Limb (tissue), 2 donors: ENCODE data around the gene KIF5B.
A peak's percentile ranks its signal among the peaks of the same experiment; 100 is the strongest.
"Not testable (repeated sequence)": the region's sequence is repeated elsewhere in the genome, so short reads cannot be mapped to it uniquely, and the experiment has no call there.

Experiments used
- DNase-seq, 2 donors: peaks; one replicate each; pipeline ENCODE4 v3.0.0-alpha.2; 2016; ENCODE audit errors: extremely low spot score in 2 of 2

Gene KIF5B

DNA sequence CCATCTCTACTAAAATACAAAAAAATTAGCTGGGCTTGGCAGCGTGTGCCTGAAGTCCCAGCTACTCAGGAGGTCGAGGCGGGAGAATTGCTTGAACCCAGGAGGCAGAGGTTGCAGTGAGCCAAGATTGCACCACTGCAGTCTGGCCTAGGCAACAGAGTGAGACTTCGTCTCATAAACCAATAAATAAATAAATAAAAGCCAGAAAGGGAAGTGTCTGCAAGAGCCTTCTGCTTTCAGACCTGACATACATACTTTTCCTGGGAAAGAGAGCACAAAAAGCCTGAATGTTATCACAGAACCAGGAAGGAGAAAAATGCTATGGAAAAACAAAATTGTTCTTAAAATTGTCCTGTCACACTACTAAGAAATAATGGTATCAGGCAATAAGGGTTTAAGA lies 4.1 kb upstream of the KIF5B start:
- DNase-seq = no peak

DNA sequence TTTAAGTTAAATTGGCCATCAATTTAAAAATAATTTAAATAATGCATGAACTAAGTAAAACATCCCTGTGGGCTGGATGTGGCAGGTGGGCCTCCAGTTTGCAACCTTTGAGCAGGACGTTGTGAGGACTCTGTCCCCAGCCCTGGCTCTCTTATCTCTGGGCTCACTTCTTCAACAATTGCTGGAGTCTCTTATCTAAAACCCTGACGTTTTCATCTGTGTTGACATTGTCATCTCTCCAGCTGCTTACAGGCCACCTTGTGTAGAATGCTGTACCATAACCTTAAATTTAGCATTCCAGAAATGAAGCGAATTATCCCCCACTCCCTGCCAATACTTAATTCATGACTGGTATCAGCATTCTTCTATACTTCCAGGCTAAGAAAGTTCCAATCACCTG lies 3.2 kb upstream of the KIF5B start:
- no peak for DNase-seq

DNA sequence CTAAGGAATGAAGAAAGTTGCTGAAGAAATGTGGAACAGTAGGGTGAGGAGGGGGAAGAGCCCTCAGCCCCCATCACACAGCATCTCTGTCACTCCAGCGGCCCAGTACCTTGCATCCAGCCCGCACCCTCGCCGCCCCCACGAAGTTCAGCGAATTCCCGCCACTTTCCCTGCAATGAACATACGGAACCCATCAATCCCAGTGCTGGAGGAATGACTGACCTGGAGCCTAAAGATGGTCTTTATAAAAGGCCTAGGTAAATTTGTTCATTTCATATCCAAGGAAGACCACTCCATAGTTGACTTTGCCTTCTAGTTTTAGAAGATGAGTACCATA lies 779 bp upstream of the KIF5B start:
- no peak for DNase-seq

DNA sequence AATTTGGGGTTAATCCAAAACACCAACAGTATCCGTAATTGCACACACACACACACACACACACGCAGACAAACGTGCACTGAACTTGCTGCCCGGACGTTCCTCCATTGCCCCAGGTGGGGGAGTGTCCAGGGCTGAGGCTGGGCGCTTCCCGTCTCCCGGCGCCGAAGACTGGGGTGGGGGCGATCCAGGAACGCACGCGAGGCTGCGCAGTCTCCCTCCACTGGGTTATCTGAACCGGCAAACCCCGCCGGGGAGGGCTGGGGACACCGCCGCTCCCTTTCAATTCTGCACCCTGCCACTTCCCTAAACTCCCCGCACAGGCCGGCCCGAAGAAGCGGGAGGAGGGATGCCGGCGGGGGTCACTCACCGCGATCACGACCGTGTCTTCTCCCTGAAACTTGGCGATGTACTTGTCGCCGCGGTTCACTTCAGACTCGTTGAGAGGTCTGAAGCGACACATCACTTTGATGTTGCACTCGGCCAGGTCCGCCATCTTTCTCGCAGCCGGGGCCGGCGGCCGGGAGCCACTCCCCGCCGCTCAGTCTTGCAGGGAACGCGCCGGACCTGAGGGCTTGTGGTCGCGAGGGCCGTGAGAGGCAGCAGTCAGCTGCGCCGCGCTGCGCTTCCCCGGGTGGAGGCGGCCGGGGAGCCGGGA lies 618 bp downstream of the KIF5B start:
- DNase-seq = peak; percentile 62 to 82

DNA sequence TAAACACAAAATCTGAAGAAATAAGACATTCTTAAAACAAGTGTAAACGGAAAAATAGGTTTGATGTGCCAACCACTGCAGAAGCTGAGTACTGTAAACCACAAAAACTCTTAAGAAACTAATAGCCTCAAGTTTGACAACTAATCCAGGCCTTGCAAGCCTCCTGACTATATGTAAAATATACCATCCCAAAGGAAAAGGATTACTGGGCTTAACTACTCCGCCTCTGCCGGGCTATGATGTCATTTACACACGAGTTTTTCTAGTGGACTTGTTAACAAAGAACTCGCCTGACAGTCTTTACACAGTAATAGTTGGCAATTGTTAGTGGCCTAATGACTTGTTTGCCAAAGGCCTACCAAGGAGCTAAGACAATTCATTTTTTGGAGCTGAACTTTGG lies 2.1 kb downstream of the KIF5B start:
- peak in 1 of 2 donors; percentile 22 for DNase-seq

DNA sequence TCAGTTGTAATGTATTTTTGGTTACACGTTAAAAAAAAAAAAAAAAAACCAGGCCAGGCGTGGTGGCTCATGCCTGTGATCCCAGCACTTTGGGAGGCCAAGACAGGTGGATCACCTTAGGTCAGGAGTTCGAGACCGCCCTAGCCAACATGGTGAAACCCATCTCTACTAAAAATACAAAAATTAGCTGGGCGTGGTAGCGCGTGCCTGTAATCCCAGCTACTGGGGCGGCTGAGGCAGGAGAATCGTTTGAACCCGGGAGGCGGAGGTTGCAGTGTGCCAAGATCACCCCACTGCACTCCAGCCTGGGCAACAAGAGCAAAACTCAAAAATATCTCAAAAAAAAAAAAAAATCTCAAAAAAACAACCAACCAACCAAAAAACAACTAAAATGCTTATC lies 2.8 kb downstream of the KIF5B start:
- not testable (repeated sequence) for DNase-seq

DNA sequence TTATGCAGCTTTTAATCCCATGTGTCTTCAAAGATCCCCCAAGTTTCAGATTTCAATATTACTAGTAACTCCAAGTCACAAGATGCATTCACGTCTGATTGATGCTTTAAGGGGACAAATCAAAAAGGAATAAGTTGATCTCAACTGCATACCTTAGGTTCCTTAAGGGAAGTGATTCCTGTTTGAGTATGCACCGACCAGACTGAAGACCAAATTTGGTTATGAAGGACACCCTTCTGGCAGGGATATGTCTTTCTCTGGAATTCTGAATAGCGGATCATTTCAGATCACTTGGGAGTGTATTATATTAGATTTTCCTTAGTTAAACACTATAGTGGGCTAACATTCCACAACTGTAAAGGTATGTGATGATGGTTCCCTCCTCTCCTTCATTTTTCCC lies 4.3 kb downstream of the KIF5B start:
- DNase-seq = no peak

DNA sequence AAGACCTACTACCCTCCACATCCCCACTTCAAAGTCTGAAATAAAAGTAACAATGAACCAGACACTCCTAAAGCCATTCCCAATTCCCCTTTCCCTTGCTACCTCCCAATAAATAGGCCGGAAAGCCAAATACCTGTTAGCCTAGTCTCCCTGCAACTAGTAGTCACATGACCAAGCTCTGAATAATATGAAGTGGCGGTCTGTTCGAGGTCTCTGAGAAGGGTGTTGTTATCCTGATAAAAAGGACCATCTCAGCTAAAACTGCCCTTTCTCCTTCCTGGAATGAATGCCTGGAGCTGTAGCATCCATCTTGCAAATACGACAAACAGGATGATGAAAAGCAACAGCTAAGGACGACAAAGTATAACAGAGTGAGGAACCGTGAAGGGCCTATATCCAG lies 6.0 kb downstream of the KIF5B start:
- DNase-seq = no peak

DNA sequence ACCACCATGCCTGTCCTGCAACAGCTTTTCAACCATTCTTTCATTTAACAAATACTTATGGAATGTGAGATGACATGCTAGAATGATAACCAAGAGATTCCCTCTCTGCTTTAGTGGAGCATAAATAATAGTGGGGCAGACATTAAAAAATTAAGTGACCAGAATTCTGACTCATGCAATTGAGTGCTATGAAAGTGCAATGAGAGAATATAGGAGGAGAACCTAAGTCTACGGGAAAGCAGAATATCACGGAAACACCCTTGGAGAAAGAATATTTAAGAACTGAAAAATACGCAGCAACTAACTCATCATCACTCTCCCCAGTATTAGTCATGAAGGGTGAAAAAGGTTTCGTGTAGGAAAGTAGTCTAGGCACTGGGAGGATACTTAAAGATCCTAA lies 7.1 kb downstream of the KIF5B start:
- DNase-seq = no peak

DNA sequence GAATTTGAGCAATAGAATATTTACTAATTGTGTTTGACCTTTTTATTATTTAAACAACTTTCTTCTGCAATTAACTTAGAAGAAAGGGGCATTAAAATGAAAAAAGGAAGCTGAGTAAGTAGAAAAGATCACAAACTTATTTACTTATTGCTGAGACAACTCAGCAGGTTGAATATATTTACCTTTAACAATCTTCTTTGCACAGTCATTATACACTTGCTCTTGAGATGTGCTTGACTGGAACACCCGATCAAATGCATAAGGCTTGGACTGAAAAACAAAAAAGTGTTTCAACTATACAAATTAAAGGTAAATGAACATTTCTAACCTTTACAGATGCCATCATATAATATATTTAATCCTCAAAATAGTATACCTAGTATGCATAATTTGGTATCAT lies 7.9 kb downstream of the KIF5B start:
- no peak for DNase-seq

DNA sequence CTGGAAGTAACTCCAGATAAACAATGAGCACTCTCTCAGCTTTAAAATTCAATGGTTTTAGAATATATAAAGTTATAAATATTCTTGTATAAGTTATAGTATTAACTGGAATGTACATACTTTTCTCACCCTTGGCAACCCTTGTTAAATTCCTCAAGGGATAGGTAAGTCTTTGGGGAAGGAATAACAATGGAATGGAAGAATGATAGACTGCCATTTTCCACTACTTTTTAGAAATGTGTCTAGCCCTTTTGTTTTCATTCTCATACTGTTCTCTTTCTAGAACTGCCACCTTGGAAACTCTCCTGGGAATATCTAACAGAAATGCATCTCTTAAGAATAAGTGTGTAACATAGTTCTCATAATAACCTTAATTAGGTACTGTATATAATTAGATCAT lies 8.3 kb downstream of the KIF5B start:
- DNase-seq = no peak

DNA sequence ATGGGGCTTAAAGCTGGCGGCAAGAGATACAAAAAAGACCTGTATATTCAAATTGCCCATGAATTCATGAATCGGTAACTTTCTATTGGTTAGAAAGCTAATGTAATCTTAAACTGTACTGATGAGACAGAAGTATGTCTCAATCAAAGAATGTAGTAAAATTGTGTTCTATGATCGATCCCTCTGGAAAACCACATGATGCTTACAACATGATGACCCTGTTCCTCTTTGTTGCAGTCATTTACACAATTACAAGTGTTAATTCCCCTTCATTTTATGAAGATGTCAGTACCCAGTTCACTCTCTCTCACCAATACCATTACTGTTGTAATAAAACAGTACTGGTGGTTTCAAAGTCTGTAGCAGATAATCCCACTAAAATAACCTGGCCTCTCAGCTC lies 10.1 kb downstream of the KIF5B start:
- no peak for DNase-seq

DNA sequence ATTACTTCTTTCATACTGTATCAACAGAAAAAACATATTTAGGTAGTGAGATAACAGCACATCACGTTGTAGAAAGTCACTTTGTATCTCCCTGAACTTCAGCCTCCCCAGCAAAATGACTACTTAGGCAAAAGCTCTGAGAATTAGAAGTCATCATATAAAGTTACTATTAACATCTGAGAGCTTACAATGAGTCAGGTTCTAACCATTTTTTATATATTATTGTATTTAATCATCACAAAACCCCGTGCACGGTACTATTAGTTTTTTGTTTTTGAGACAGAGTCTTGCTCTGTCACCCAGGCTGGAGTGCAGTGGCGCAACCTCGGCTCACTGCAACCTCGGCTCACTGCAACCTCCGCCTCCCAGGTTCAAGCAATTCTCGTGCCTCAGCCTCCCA lies 13.5 kb downstream of the KIF5B start:
- DNase-seq = not testable (repeated sequence)

DNA sequence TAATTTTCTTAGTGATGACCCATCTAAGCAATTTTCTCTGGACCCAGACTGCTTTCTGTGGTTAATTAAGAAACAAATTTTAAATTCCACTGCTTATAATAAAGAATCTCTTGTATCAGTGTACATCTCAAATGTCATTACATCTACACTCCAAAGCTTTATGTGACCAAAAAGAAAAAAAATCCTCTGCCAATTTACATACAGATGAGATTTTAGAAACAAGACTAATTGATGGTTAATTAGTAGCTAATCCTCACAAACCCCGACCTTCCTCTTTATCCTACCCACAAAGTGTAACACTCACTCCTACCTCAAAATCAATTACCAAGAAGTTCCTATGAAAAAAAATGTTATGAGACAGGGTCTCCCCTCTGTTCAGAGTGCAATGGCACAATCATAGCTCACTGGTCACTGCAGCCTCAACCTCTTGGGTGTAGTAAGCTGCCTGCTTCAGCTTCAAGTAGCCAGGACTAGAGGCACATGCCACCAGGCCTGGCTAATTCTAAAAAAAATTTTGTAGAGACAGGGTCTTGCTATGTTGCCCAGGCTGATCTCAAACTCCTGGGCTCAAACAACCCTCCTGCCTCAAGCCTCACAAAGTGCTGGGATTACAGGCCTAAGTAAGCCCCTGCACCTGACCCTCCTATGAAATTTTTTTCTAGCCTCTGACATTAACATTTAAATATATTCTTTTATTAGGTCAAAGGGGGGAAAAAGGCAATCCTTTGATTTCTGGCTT lies 14.8 kb downstream of the KIF5B start:
- no peak for DNase-seq

DNA sequence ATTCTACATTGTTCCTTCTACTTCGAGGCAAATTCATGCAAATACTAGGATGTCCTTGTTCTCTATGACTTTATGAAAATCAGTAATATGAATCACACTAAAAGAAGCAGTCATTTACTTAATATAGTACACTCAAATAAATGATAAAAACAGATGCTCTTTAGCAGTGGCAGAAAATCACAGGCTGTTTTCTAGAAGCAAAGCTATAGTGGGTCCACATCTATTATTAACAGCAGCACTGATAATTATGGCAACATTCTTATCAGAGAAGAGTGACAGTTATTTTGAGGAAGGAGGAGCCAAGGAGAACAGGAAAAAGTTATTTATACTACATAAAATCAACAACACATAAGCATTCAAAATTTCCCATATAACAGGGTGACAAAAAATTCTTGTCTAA lies 16.5 kb downstream of the KIF5B start:
- DNase-seq = no peak

DNA sequence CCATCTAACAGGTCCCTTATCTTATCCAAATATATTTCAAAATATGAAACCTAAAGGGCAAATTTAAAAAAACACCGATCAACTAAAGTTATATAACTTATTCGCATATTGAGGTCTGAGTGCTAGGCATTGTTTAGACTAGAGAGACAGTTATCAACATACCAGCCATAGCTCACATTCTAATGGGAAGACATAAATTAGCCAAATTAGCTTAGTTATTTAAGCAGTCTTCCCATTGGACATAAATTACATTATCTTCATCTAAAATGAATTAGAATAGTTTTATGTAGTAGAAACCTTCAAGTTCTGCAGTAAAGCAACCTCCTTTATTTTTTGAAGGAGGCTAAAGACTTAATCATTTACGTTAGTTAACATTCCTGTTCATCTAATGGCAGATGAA lies 17.4 kb downstream of the KIF5B start:
- no peak for DNase-seq

DNA sequence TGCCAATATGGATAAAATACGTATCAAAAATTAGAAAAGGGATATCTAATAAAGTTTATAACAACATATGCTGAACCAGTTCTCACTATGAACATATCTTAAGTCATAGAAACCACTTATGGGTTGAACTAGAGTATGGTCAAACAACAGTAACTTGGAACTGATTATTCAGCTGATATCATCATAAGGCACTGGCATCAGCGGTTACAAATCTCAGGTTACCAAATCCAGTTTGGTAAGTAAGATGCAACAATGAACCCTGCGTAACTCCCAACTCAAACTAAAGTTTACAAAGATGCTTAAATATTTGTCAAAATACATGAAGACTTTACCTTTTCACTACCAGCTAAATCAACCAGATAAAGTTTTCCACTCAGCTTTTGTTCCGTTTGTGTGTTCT lies 19.3 kb downstream of the KIF5B start:
- no peak for DNase-seq

DNA sequence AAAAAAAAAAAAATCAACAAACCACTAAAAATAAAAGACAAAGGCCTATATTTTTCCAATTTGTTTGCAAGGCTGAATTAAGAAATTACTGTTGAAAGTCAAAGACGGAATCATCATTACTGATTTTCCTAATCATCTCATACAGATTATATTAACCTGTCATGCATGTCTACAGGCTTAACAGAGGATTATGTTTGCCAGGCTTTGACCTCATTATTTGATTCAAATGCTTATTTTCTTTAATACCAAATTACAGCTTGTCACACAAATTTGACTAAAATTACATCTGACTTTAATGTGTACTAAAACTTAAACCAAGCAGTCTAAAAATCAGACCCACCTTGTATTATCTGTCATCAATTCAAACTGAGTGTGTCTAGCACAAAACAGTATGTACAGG lies 21.2 kb downstream of the KIF5B start:
- DNase-seq = no peak

DNA sequence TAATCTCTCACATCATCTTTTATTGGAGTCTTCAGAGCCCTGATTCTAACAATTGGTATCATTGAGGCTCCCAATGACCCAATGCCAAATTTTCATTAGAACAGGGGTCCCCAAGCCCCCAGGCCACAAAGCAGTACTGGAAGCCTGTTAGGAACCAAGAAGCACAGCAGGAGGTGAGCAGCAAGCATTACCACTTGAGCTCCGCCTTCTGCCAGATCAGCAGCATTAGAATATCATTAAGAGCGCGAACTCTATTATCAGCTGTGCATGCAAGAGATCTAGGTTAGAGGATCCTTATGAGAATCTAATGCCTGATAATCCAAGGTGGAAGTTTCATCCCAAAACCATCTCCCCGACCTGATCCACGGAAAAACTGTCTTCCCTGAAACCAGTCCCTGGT lies 23.1 kb downstream of the KIF5B start:
- DNase-seq = no peak

DNA sequence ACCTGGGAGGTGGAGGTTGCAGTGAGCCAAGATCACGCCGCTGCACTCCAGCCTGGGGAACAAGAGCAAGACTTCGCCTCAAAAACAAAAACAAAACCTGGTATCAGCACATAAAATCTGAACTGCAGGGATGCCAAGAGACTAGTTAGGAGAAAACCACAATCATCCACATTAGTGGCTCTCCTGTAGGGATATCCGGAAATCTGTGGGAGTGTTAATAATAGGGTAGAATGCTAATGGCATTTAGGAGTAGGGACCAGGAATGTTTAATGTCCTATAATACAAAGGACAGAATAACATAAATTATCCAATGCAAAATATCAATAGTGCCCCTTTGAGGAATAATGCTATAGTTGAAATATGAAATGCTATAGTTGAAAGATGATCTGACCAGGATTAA lies 24.3 kb downstream of the KIF5B start:
- no peak for DNase-seq

DNA sequence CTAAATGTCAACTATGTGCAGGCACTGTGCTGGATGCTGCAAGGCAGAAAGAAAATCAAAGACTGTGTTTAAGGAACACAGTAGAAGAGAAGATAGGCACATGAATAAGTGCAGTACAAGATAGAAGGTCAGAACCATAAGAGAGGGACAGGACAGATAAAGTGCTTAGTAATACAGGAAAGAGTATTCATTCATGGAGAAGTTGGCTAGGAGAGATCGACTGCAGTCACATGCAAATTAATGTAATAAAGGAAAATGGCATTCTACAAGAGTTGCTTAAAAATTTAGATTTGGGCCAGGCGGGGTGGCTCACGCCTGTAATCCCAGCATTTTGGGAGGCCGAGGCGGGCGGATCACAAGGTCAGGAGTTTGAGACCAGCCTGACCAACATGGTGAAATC lies 24.8 kb downstream of the KIF5B start:
- no peak for DNase-seq

DNA sequence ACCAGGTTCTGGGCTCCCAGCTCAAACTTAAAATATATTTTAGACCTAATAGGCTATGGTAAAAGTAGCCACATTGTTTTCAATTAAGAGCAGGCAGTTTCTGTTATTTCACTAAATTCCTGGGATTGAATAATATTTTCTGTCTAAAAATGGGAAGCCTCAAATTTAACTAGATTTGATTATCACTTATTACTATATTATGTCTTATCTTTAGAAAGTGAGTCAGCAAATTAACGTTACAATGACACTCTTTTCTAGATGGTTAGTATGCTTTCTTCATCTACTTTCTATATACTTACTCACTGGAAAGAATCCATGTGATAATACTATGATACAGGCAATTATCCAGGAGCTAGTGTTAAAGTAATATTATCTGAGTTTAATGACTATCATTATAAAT lies 27.5 kb downstream of the KIF5B start:
- DNase-seq = no peak

DNA sequence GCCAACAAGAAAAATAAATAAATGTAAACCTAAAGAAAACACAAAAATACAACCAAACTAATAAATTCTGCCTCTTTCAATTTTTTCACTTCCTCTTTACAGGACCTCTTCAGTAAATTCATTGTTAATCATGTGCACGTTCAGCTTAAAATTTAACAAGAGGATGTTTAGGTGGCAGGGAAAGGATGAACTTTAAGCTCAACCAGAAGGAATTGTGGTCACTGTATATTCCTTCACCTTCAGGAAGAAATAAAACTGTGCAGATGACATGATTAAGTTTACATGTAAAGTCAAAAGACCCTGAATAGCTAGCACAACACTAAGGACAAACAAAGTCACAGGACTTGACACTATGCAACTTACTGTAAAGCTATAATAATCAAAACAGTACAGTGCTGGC lies 33.0 kb downstream of the KIF5B start:
- DNase-seq = no peak

DNA sequence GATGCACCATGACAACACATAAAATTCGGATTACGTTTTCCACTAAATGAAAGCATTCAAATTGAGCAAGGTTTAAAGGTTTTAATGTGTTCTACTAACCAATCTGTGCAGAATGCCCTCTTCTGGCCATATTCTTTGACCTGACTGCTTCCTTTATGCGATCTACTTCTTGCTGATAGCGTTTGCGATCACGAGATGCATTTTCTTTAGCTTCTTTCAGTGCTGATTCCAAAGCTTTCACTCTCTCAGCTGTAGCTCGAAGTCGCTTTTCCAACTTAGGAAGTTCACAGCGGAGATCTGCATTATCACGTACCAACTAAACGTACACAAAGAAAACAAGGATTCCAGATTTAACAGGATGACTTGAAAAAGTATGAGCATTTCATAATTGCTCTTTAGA lies 39.2 kb downstream of the KIF5B start:
- no peak for DNase-seq
